Esophagus squamous epithelium (tissue), 4 donors: ENCODE data around the gene THSD7A.

ENCODE experiments used
- POLR2A ChIP-seq, 4 donors: fragments of 450-650 bp; IDR thresholded peaks; one replicate each; pipeline ENCODE4 v1.6.1; 2017; ENCODE audit warnings: antibody characterized with exemption in 4 of 4, mild to moderate bottlenecking in 4 of 4, moderate library complexity in 3 of 4
- TF ChIP-seq, protein P1 (sequence below), 6 experiments: fragments of 450-650 bp in 4 of 6; fragments of 200-600 bp in 2 of 6; sonication (generic) in 2 of 6; IDR thresholded peaks; one replicate each; pipeline ENCODE4 v1.5.1; 2016 to 2019; ENCODE audit warnings: antibody characterized with exemption in 6 of 6, mild to moderate bottlenecking in 4 of 6, moderate library complexity in 4 of 6

DNA sequence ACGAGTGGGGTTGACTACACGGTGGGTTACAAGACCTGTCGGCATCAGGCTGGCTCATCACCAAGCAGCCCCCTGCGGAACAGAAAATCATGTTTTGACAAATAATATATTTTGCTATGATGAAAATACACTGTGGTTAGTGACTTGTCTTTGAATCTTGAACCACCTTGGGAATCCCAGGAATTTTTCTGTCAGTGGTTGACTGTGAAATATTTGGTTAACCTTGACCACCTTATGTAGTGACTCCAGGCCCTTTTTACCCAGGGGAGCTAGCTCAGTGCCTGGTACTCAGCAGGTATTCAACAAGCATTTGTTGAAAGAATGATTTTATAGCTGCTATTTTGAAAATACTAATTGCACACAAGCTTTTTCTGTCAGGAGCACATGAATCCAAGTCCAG is 452.4 kb downstream of the THSD7A start:
- TF ChIP-seq, protein P1, sequence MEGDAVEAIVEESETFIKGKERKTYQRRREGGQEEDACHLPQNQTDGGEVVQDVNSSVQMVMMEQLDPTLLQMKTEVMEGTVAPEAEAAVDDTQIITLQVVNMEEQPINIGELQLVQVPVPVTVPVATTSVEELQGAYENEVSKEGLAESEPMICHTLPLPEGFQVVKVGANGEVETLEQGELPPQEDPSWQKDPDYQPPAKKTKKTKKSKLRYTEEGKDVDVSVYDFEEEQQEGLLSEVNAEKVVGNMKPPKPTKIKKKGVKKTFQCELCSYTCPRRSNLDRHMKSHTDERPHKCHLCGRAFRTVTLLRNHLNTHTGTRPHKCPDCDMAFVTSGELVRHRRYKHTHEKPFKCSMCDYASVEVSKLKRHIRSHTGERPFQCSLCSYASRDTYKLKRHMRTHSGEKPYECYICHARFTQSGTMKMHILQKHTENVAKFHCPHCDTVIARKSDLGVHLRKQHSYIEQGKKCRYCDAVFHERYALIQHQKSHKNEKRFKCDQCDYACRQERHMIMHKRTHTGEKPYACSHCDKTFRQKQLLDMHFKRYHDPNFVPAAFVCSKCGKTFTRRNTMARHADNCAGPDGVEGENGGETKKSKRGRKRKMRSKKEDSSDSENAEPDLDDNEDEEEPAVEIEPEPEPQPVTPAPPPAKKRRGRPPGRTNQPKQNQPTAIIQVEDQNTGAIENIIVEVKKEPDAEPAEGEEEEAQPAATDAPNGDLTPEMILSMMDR (IDR thresholded peaks at IDR 0.05): no peak
- TF ChIP-seq POLR2A (IDR thresholded peaks at IDR 0.05): no peak
